ENCODE data around the gene LAMP2. TPM values are rescaled to one million over a fixed set of nuclear protein-coding genes. Genes with fewer than 3 reads are reported as not detected.

Gene LAMP2
- total and polyA plus RNA-seq, 9 of the 15 experiments (the other 6 are each of a cell fraction or from before 2014, with no cell fraction given): 22.3 to 77.7 (median 48.6) TPM

DNA sequence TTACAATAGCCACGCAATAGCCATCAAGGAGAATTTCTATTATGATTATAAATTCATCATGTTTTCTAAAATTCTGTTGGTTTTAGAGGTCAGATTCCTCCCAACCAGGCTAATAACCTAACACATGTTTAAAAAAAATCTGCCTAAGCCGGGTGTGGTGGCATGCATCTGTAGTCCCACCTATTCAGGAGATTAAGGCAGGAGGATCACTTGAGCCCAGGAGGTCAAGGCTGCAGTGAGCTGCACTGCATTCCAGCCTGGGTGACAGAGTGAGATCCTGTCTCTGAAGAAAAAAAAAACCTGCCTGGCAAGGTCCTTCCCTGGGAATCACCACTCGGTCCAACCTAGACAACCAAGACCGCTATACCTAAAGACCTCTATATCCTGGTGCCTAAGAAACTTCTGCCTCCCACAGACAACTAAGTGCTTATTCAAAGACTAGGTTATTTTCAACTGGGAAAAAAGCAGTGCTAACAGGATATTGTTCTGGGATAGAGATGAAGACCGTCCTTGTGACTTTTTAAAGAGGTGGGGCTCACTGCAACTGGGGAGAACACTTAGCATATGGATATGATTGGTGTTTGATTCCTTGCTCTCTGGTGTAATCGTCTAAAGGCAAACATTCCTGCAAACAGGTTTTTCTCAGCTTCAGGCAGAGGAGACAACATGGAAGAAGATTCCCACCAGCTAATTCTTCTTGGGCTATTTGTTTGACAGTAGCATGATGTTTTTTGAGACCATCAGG lies 89.0 kb downstream of the LAMP2 start (continued):
- TF ChIP-seq, protein P1, sequence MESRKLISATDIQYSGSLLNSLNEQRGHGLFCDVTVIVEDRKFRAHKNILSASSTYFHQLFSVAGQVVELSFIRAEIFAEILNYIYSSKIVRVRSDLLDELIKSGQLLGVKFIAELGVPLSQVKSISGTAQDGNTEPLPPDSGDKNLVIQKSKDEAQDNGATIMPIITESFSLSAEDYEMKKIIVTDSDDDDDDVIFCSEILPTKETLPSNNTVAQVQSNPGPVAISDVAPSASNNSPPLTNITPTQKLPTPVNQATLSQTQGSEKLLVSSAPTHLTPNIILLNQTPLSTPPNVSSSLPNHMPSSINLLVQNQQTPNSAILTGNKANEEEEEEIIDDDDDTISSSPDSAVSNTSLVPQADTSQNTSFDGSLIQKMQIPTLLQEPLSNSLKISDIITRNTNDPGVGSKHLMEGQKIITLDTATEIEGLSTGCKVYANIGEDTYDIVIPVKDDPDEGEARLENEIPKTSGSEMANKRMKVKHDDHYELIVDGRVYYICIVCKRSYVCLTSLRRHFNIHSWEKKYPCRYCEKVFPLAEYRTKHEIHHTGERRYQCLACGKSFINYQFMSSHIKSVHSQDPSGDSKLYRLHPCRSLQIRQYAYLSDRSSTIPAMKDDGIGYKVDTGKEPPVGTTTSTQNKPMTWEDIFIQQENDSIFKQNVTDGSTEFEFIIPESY (CRISPR knock-in tag; IDR thresholded peaks at IDR 0.05): no peak
- TF ChIP-seq TAL1 (IDR thresholded peaks at IDR 0.05) (no peak), ZNF134 (CRISPR knock-in tag; conservative IDR thresholded peaks at IDR 0.05) (no peak), HES1 (IDR thresholded peaks at IDR 0.05; ENCODE audit: low read depth) (no peak), E2F6 (IDR thresholded peaks at IDR 0.05; ENCODE audit: borderline replicate concordance in 1 of 2, extremely low read depth in 1 of 2, insufficient read depth in 1 of 2, insufficient read length in 1 of 2, low read depth in 1 of 2, low read length in 1 of 2, poor library complexity in 1 of 2, severe bottlenecking in 1 of 2) (no peak), SIN3B (IDR thresholded peaks at IDR 0.05; ENCODE audit: low read depth) (no peak), TBL1XR1 (IDR thresholded peaks at IDR 0.05; ENCODE audit: low read length in 2 of 2) (no peak), ZNF507 (tag; conservative IDR thresholded peaks at IDR 0.05) (no peak), BRCA1 (IDR thresholded peaks at IDR 0.05) (no peak), BRCA1 (CRISPR knock-in tag; IDR thresholded peaks at IDR 0.05) (no peak), GATAD2B (IDR thresholded peaks at IDR 0.05; ENCODE audit: borderline replicate concordance) (no peak)

All from K562 (cell line).